PC-9 (cell line): ENCODE measurements around the gene CLEC11A. TPM values are rescaled to one million over a fixed set of nuclear protein-coding genes. Genes with fewer than 3 reads are reported as not detected.

Experiments
- BruUV-seq: library from RNA; stranded (reverse); fragments of 400-500 nt; replicated peaks from 2 replicates; lab custom pipeline; 2021; lab: Mats Ljungman, UMichigan
- CTCF ChIA-PET: fragments of 300-600 bp; sonication (Branson Sonifier 250); formaldehyde crosslinking; loops from one replicate; lab custom pipeline; 2022; ENCODE audit warnings: antibody characterized with exemption; lab: Charles Lee
- POLR2A ChIA-PET: fragments of 300-600 bp; sonication (Branson Sonifier 250); formaldehyde crosslinking; loops from one replicate; lab custom pipeline; 2022; ENCODE audit warnings: antibody characterized with exemption; ENCODE audit not compliant: unreplicated experiment; lab: Charles Lee
- DNase-seq, 2 experiments: peaks; one replicate each; pipeline versions ENCODE4 v3.0.0 to v3.0.0-alpha.2; 2015 to 2022; ENCODE audit warnings: mixed read lengths in 1 of 2
- H2AFZ ChIP-seq: fragments of 200-600 bp; sonication (generic); 2 replicates; pipeline ENCODE4 v1.8.1; 2017; ENCODE audit warnings: antibody characterized with exemption
- H3F3A ChIP-seq: fragments of 200-600 bp; sonication (generic); 2 replicates; pipeline ENCODE4 v1.8.1; 2017; ENCODE audit warnings: antibody characterized with exemption, mild to moderate bottlenecking, low read depth; ENCODE audit not compliant: insufficient read depth
- H3K27ac ChIP-seq: fragments of 200-600 bp; sonication (generic); 2 replicates; pipeline ENCODE4 v1.6.1; 2016; ENCODE audit warnings: mixed run types
- H3K27me3 ChIP-seq: fragments of 200-600 bp; sonication (generic); 2 replicates; pipeline ENCODE4 v1.6.1; 2016; ENCODE audit warnings: low read depth, mixed run types; ENCODE audit not compliant: insufficient read depth
- H3K36me3 ChIP-seq: fragments of 200-600 bp; sonication (generic); 2 replicates; pipeline ENCODE4 v1.6.1; 2016; ENCODE audit warnings: low read depth, mixed run types
- H3K4me1 ChIP-seq: fragments of 200-600 bp; sonication (generic); replicated peaks from 2 replicates; pipeline ENCODE4 v1.6.1; 2016; ENCODE audit warnings: mixed run types; ENCODE audit not compliant: insufficient read depth
- H3K4me2 ChIP-seq: fragments of 200-600 bp; sonication (generic); 2 replicates; pipeline ENCODE4 v1.6.1; 2017; ENCODE audit warnings: mixed run types
- H3K4me3 ChIP-seq: fragments of 200-600 bp; sonication (generic); 2 replicates; pipeline ENCODE4 v1.6.1; 2016; ENCODE audit warnings: mixed run types
- H3K79me2 ChIP-seq: fragments of 200-600 bp; sonication (generic); 2 replicates; pipeline ENCODE4 v1.6.1; 2017; ENCODE audit warnings: low read depth, mixed run types
- H3K9me2 ChIP-seq: fragments of 200-600 bp; sonication (generic); 2 replicates; pipeline ENCODE4 v1.8.1; 2017; ENCODE audit warnings: mild to moderate bottlenecking; ENCODE audit not compliant: insufficient read depth
- H3K9me3 ChIP-seq: fragments of 200-600 bp; sonication (generic); 2 replicates; pipeline ENCODE4 v1.8.1; 2016; ENCODE audit warnings: low read depth; ENCODE audit not compliant: insufficient read depth
- H4K20me1 ChIP-seq: fragments of 200-600 bp; sonication (generic); 2 replicates; pipeline ENCODE4 v1.8.1; 2017; ENCODE audit not compliant: insufficient read depth
- EZH2 ChIP-seq: fragments of 200-600 bp; sonication (generic); IDR thresholded peaks from 2 replicates; pipeline ENCODE4 v1.8.0; 2017; ENCODE audit warnings: antibody characterized with exemption, low read depth
- intact Hi-C: fragments of 100-400 bp; cut with micrococcal nuclease; formaldehyde crosslinking; loops from one replicate; pipeline ENCODE4 v1.10.0; 2022; ENCODE audit not compliant: unreplicated experiment
- total RNA-seq: library from RNA; stranded (reverse); gene quantifications from 2 replicates; pipeline ENCODE4 v1.2.3, GENCODE V29; 2021
- TF ChIP-seq, protein P1 (sequence below): fragments of 200-600 bp; sonication (generic); conservative IDR thresholded peaks from 2 replicates; pipeline ENCODE4 v1.6.1; 2017; ENCODE audit warnings: mixed run types, antibody characterized with exemption, mild to moderate bottlenecking, moderate library complexity

CLEC11A gene
- total RNA-seq, 1 experiment from 2014 or later: not detected

DNA sequence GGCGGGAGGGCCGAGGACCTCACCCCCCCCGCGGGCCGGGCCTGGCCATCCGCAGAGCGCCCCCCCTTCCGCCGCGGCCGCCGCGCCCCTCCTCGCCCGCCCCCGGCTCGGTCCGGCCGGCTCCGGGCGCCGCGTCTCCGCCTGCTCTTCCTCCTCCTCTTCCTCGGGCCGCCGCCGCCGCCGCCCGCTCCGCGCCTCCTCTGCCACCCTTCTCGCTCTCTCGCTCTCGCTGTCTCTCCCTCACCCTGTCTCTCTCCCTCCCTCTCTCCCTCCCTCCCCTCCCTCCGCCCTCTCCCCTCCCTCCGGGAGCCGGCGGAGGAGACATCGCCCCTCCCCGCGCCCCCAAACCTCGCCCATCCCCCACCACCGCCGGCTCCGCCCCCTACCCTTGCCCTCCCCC is 3.6 kb upstream of the CLEC11A start, which contains the start of gene SHANK1:
SHANK1 (minus strand) TSS at position 237 of the 400 bp plus-strand sequence. CDS start 2,883 bp downstream, outside the sequence.
- TF ChIP-seq EZH2: no peak
- TF ChIP-seq, protein P1, sequence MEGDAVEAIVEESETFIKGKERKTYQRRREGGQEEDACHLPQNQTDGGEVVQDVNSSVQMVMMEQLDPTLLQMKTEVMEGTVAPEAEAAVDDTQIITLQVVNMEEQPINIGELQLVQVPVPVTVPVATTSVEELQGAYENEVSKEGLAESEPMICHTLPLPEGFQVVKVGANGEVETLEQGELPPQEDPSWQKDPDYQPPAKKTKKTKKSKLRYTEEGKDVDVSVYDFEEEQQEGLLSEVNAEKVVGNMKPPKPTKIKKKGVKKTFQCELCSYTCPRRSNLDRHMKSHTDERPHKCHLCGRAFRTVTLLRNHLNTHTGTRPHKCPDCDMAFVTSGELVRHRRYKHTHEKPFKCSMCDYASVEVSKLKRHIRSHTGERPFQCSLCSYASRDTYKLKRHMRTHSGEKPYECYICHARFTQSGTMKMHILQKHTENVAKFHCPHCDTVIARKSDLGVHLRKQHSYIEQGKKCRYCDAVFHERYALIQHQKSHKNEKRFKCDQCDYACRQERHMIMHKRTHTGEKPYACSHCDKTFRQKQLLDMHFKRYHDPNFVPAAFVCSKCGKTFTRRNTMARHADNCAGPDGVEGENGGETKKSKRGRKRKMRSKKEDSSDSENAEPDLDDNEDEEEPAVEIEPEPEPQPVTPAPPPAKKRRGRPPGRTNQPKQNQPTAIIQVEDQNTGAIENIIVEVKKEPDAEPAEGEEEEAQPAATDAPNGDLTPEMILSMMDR: no peak
- Histone ChIP-seq H3K27me3 (peaks cover 61% of the 10 kb centered on the region), H3K4me3 (no peak within 1 kb of the TSS), H3K4me2 (no peak within 1 kb of the TSS), H3K9me3 (no peaks in the 10 kb centered on the region; the same call in 1 of the 2 replicates), H2AFZ (no peak within 1 kb of the TSS), H3K79me2 (no peaks in the 10 kb centered on the region), H3K27ac (no peak within 1 kb of the TSS), H3F3A (no peaks in the 10 kb centered on the region), H3K4me1 (no peaks in the 10 kb centered on the region), H3K9me2 (no peaks in the 10 kb centered on the region), H4K20me1 (no peaks in the 10 kb centered on the region; the same call in 1 of the 2 replicates), H3K36me3 (no peaks in the 10 kb centered on the region)
- DNase-seq: no peak
- POLR2A ChIA-PET: no interaction called here
- CTCF ChIA-PET: no interaction called here
- intact Hi-C loops: no loop called here
- no TSS peak for BruUV-seq

GRCh38 chr19:50720181-50720920 is 2.8 kb upstream of the CLEC11A start:
- Histone ChIP-seq H3K79me2 (no peaks in the 10 kb centered on the region), H3K4me1 (no peaks in the 10 kb centered on the region), H3K9me3 (no peaks in the 10 kb centered on the region; the same call in 1 of the 2 replicates), H4K20me1 (no peaks in the 10 kb centered on the region; the same call in 1 of the 2 replicates), H3K36me3 (no peaks in the 10 kb centered on the region), H3F3A (no peaks in the 10 kb centered on the region), H3K4me2 (no peak overlapping the region), H3K9me2 (no peaks in the 10 kb centered on the region), H3K27me3 (peaks cover 54% of the 10 kb centered on the region), H2AFZ (no peak overlapping the region), H3K27ac (no peak overlapping the region), H3K4me3 (no peak overlapping the region)
- intact Hi-C loops: no loop called here
- no TSS peak for BruUV-seq
- no peak for DNase-seq
- ChIA-PET POLR2A (interaction anchor here (0.6 kb wide), 1 partner anchor 13 kb away, joined by 3 read pairs; no protein-coding TSS in a partner anchor), CTCF (no interaction called here)
- TF ChIP-seq EZH2: no peak
- TF ChIP-seq, protein P1: no peak

DNA sequence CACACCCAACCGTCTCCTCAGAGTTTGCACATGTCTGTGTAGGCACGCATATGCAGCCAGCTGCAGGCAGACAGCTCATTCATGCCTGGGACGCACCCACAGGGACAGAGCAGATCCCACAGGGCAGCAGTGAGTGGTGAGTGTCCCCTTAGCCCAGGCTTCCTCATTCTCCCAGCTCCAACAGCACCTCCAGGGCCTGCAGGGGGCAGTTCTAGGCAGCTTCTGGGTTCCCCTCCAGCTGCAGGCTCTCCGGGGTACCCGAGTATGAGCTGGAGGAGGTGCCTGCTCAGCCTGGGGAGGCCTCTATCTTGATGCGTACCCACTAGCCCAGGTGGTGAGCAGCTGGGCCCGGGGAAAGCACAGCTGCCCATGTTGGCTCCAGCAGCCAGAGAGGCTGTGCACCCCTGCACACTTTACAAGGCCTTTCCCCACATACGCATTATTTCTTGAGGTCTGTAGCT is 2.2 kb upstream of the CLEC11A start:
- H3K36me3 ChIP-seq: no peaks in the 10 kb centered on the region
- ChIA-PET CTCF (no interaction called here), POLR2A (no interaction called here)
- H2AFZ ChIP-seq: no peak overlapping the region
- H3K4me3 ChIP-seq: no peak overlapping the region
- H3K4me1 ChIP-seq: no peaks in the 10 kb centered on the region
- intact Hi-C loops: no loop called here
- H3K9me3 ChIP-seq: no peaks in the 10 kb centered on the region; the same call in 1 of the 2 replicates
- BruUV-seq: no TSS peak
- no peaks in the 10 kb centered on the region; the same call in 1 of the 2 replicates for H4K20me1 ChIP-seq
- H3F3A ChIP-seq: no peaks in the 10 kb centered on the region
- no peak overlapping the region for H3K4me2 ChIP-seq
- H3K9me2 ChIP-seq: no peaks in the 10 kb centered on the region
- H3K79me2 ChIP-seq: no peaks in the 10 kb centered on the region
- H3K27ac ChIP-seq: no peak overlapping the region
- H3K27me3 ChIP-seq: peaks cover 48% of the 10 kb centered on the region
- no peak for DNase-seq
- TF ChIP-seq EZH2: no peak
- TF ChIP-seq, protein P1: no peak
